Spleen (tissue), 7 donors: Measurements from ENCODE around the gene CPAMD8.

Experiments
- POLR2A ChIP-seq, 3 donors: fragments of 450-650 bp; IDR thresholded peaks; one replicate each; pipeline ENCODE4 v1.5.1; 2017; ENCODE audit warnings: antibody characterized with exemption in 3 of 3, mild to moderate bottlenecking in 1 of 3
- POLR2AphosphoS5 ChIP-seq, 3 donors: sonication (generic); formaldehyde crosslinking; IDR thresholded peaks; one replicate each; pipeline ENCODE4 v1.5.1; 2017; ENCODE audit warnings: antibody characterized with exemption in 3 of 3
- TF ChIP-seq, protein P1 (sequence below), 11 experiments: fragments of 200-600 bp in 7 of 11; fragments of 450-650 bp in 4 of 11; sonication (generic) in 4 of 11; IDR thresholded peaks in 8 of 11; conservative IDR thresholded peaks in 3 of 11; 1 replicate in 7 of 11; 2 replicates in 4 of 11; pipeline versions ENCODE4 v1.4.0 to v1.8.0; 2016 to 2021; ENCODE audit warnings: antibody characterized with exemption in 11 of 11, inconsistent platforms in 4 of 11, mild to moderate bottlenecking in 1 of 11
- donor health status: DM: no; HTN: no; CAD: no; lungs with moderate emphysema.
- donor health status: DM: no; HTN: no; CAD: no.
- donor health status: DM: no; HTN: no; CAD: no.

DNA sequence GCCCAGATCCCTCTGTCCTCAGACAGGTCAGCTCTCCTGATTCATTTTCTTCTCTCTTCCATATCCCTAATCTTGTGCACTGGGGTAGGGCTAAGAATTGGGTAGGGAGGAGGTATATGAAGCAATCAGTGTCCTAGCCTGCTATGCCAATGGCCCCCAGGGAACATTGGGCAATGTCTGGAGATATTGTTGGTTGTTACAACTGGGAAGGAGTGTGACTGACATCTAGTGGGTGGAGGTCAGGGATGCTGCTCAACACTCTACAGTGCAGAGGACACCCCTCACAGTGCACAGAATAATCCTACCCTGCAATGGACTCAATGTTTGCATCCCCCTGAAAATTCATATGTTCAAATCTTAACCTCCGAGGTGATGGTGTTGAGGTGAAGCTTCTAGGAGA is 57.5 kb downstream of the CPAMD8 start:
- TF ChIP-seq POLR2A (IDR thresholded peaks at IDR 0.05) (no peak), POLR2AphosphoS5 (IDR thresholded peaks at IDR 0.05) (no peak)
- TF ChIP-seq, protein P1, sequence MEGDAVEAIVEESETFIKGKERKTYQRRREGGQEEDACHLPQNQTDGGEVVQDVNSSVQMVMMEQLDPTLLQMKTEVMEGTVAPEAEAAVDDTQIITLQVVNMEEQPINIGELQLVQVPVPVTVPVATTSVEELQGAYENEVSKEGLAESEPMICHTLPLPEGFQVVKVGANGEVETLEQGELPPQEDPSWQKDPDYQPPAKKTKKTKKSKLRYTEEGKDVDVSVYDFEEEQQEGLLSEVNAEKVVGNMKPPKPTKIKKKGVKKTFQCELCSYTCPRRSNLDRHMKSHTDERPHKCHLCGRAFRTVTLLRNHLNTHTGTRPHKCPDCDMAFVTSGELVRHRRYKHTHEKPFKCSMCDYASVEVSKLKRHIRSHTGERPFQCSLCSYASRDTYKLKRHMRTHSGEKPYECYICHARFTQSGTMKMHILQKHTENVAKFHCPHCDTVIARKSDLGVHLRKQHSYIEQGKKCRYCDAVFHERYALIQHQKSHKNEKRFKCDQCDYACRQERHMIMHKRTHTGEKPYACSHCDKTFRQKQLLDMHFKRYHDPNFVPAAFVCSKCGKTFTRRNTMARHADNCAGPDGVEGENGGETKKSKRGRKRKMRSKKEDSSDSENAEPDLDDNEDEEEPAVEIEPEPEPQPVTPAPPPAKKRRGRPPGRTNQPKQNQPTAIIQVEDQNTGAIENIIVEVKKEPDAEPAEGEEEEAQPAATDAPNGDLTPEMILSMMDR (IDR thresholded peaks at IDR 0.05 in 8 of 11, conservative IDR thresholded peaks at IDR 0.05 in 3 of 11) = peak in 2 of 11 experiments; percentile 17 to 32
